ENCODE results near the gene VARS1.

The VARS1 gene

DNA sequence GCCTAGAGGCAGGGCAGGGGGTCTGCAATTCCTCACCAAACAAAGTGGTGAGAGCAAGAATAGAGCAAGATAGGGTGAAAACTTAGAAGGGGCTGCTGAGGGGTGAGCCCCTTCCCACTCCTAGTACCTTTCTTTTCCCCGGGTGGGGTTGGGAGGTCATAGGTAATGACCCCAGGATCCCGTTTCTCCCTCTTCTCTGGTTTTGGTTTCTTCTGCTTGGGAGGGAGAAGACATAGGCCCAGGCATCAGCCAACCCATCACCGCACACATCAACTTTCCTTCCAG, 3.5 kb downstream of the VARS1 start:
- no peak for DNase-seq

DNA sequence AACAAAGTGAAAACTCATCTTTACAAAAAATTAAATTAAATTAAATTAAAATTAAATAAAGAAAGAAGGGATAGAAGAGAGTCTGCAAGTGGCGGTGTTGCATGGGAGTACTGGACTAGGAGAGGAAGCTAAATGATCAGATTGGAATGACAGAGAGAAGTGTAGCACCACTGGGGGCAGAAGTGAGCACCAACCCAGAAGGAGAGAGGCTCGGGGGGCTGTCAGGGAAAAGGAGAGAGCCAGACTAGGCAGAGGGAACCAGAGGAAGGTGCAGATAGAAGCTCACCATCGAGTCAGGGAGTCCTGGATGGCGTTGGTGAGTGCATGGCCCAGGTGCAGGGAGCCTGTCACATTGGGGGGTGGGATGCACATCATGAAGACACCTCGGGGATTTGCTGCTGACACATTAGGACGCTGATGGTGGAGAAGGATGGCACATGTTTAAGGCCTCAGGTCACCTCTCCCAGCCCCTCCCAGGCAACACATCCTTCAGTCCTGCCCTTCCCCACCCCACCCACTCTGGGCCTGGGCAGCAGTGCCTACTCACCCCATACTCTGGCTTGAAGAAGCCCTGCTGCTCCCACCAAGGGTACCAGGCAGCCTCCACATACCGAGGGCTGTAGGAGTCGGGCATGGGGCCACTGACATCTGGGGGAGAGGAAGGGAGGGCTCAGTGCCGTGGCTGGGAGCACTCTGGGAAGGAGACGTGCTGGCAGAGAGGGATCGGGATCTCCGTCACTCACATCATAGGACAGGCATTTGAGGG, 4.0 kb downstream of the VARS1 start:
- peak; percentile 26 for DNase-seq

DNA sequence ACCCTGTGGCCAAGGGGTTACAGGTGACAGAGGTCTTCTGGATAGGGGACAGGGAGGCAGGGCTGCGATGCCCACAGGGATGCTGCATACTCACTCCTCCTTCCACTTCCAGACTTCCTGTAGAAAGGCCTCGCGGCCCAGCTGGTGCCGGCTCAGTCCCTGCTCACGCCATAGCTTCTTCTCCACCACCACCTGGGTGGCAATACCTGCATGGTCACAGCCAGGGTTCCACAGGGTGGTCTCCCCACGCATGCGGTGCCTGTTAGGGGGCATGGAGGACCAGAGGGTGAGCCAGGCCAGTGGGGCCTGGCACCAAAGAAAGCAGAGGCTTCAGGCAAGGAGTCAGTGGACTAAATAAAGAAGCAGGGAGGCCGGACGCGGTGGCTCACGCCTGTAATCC, 10.1 kb downstream of the VARS1 start:
- DNase-seq = no peak

DNA sequence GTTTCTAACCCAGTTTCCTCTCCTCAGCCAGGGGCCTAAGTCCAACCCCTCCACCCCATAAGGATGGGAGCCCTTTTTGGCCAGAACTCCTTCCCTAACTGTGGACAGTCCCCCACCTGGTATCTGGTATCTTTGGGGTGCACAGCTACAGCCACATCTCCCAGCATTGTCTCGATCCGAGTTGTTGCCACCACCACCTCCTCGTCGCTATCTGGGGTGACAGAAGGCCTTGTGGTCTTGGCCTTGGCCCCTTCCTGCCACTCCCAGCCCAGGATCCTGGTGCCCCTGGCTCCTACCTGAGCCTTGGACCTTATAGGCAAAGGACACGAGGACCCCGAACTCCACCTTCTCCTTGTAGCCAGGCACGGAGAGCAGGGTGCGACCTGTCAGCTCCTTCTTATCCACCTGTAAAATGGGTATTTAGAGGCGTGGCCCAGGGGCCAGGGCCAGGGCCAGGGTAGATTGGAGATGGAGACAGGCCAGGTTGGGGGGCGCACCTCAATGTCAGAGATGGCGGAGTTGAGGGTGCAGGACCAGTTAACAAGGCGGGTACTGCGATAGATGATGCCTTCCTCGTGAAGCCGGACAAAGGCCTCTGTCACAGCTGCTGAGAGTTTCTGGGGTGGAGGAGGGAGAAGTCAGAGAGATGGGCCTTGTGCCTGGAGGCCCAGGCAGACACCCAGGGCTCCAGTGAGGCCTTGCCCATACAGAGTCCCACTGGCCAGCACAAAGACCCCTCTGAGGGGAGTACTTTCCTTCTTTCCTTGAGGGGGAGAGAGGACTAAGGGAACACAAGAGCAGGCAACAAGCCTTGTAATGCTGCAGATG, 11.2 kb downstream of the VARS1 start:
- DNase-seq = no peak

DNA sequence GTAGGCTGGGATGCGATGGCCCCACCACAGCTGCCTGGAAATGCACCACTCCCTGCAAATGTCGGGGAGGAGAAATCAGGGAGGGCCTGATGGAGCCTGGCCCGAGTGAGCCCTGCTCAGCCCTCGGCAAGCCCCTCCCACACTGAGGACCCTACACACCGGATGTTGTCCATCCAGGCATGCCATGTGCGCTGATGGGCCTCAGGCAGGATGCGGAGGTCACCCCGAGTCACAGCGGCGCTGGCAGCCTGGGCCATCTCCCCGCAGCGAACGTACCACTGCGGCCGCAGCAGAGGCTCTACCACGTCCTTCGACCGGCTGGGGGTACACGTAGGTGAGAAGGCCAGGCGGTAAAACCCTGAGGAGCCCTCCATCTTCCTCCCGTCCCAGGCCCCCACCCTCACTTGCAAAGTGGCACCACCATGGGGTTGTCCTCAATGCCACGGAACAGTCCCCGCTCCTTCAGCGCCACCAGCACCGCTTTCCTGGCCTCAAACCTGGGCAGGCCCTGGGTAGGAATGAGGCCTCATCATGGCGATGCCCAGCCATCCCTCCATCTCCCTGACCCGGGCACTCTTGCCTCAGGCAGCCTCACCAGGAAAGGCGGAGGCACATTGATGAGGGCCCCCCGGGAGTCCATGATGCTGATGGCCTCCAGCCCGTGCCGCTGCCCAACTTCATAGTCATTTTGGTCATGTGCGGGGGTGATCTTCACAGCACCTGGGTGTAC, 13.3 kb downstream of the VARS1 start:
- no peak for DNase-seq

DNA sequence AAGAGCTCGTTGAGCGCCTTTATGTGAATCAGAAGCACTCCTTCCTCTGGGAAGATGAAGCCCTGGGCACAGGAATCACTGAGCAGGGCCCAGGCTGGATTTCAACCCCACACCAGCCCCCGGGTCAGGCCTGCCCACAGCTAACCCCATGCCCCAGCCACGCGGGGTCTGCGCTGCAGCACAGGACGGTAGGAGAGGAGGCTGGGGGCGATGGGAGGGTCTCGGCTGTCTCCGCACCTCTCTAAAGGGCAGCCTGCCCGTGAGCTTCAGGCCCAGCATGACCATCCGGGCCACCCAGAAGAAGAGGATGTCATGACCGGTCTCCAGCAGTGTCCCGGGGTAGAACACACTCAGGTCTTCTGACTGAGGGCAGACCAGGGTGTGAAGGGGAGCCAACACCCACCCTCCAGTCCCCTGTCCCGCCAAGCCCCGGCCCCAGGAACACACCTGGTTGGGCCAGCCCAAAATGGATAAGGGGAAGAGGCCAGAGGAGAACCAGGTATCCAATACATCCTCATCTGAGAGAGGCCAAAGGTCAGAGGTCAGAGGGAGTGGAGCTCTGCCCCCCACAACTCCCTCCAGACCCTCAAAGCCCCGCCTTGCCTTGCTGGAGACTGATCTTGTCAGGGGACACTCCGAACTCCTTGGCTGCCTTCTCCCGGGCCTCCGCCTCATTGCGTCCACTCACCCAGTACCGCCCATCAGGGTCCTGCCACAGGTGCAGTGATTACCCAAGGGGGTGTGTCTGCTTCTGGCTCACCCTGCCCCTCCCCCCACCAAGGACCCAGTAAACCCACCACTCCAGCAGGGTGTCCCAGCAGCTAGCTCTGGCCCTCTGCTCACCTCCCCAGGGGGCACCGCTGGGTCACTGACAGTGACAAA, 14.1 kb downstream of the VARS1 start:
- no peak for DNase-seq

DNA sequence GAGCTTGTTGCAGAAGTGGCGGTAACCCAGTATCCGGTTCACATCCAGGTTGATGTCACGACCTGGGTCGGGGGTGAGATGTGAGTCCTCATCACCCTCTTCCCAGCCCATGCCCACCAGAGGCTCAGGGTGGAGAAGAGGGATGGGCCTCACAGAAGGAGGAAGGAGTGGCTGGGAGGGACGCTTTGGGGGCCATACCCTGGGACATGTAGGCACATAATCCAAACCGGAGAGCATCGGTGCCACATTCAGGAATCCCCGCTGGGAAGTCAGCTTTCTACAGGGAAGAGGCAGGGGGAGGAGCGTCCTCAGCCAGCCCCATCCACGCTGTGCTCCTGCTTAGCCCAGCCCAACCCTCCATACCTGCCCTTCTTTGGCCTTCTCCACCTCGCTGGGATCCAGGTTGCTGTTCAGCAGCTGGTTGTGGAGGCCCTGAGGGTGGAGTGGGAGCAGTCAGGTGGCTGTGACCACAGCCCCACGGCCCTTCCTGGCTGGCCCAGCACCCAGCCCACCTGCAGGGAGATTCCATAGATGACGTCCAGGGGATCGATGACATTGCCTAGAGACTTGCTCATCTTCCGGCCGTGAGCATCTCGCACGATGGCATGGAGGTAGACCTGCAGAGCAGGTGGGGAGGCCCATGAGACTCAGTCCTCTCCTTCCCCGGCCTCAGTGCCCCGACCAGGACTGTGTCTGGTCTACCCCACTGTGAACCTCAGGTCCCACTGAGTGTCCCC, 14.9 kb downstream of the VARS1 start:
- DNase-seq = no peak

DNA sequence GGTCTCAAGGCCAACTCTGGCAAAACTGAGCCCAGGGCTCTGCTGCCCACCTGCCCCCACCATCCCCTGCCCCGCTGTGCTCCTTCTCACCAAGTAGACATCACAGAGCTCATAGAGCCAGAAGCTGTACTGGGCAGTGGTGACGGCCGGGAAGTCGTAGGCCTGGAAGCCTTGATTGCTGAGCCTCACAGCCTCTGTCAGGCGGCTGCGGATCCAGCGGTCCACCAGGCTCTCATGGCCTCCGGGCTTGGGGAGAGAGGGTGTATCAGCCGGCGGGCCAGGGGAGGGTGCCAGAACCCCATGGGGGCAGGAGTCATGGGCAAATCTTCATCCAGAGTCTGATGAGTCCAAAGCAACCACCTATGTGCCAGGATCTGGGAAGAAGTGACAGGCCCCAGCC, 15.6 kb downstream of the VARS1 start:
- no peak for DNase-seq

DNA sequence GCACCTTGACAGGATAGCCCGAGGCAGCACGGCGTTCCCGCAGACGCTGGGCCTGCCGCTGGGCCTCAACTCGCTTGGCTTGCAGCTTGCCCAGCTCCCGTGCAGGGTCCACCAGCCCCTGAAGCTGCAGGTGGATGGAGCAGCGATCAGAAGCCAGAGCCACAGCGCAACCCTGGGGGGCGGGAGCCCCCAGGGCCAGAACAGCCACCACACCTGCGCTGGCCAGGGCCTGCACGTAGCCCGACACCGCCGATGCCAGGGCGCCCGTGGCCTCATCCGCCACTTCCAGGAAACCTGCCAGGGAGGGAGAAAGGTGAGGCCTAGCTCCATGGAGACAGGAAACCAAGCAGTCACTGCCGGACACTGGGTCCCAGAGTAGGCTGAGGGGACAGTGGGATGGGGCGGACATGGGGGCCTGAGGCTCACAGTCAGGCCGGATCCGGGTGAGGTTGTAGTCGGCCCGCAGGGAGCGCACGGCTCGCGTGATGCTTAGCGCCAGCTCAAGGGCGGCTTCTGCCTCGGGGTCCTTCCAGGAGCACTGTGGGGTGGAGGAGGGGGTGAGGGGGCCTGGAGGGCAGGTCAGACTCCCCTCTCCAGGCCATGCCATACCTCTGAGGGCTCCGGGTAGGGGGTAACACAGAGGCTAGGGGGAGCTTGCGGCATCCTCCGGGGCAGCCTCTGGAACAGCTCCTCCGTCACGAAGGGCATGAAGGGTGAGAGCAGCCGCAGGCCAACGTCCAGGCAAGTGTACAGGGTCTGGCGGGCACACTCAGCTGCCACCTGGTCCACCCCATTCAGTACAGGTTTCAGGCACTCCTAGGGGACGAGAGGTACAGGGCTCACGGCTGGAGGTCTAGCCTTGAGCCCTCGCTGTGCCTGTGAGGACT, 16.3 kb downstream of the VARS1 start:
- DNase-seq = no peak

DNA sequence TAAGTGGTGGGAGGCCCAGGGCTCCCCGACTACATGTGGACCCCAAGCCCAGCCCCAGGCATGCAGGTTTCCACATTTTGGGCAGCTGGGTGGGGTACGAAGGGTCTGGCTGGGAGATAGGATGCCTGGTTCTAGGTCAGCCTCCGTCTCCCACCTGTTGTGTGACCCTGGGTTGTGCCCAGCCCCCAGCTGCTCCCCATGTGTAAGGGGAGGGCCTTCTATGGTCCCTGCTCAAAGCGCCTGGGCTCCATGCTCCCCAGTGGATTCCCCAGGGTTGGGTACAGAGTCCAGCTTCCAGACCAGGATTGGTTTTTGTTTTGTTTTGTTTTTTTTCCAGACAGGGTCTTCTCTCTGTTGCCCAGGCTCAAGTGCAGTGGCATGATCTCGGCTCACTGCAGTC, 17.4 kb downstream of the VARS1 start:
- no peak for DNase-seq

DNA sequence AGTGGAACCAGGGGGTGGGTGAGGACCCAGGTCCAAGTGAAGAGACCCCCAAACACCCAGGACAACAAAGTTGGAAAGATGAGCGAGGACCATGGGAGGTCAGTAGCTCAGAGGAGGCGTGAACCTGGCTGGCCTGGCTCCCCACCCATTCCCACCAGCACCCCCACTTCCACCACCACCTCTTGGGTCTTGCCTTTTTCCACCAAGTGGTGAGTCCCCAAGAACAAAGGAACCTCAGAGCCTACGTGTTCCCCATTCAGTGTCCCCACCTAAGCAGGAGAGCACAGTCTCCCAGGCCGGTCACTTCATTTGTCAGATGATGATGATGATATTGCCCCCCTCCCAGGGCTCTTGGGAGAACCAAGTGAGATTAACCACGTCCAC, 17.9 kb downstream of the VARS1 start:
- DNase-seq = no peak

DNA sequence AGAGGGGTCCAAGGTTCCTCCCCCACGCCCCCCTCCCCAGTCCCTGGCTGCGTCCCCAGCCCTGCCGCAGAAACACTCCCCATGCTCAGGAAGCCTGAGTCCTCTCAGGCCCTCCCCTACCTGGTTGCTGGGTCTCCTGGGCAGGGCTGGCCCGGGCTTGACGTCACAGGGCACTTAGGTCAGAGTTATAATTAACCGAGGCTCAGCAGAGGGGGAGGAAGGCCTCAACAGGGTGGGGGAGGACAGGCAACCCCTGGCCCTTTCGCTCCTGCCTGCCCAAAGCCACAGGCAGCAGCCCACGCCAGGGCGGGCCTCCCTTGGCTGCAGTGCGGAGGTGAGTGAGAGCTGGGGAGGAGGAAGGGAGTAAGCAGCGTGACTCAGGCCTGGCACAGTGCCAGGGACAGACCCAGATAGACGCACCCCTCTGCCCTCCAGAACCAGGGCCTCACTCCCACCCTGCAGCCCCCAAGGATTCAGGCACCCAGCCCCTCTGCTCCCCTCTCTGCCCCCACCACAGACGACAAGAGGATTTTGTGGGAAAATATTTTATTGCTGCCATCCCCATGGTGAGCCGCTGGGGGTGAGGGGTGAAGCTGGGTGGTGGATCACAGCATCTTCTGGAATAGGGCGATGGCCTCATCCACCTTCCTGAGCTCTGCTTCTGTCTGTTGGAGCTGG, 18.4 kb downstream of the VARS1 start, which contains the start of gene VWA7:
Gene VWA7, minus strand, starts transcription at position 340 of the 678 bp plus-strand sequence. CDS start 549 bp downstream, outside the sequence.
- DNase-seq = peak; percentile 46

DNA sequence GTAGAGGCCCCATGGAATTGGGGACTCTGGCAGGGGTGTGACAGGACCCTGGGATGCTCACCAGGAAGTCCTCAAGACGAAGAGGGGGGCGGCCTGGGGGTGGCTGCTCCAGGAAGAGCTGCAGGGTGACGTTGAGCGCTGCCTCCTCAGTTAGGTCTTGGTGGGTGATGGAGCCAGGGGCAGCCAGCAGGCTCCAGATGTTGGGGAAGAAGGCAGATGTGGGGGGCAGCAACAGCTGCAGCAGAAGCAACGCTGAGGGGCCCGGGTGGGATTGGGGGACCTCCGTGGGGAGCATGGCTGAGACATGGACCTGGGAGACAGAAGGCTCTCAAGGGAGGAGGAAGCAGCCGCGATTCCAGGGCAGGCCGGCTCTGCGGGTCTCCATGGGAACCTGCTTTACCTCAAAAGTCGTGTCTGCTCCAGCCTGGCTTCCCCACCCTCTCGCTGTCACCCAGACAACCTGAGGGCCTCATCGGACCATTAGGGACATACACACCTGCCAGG, 19.0 kb downstream of the VARS1 start:
- peak; percentile 46 for DNase-seq

DNA sequence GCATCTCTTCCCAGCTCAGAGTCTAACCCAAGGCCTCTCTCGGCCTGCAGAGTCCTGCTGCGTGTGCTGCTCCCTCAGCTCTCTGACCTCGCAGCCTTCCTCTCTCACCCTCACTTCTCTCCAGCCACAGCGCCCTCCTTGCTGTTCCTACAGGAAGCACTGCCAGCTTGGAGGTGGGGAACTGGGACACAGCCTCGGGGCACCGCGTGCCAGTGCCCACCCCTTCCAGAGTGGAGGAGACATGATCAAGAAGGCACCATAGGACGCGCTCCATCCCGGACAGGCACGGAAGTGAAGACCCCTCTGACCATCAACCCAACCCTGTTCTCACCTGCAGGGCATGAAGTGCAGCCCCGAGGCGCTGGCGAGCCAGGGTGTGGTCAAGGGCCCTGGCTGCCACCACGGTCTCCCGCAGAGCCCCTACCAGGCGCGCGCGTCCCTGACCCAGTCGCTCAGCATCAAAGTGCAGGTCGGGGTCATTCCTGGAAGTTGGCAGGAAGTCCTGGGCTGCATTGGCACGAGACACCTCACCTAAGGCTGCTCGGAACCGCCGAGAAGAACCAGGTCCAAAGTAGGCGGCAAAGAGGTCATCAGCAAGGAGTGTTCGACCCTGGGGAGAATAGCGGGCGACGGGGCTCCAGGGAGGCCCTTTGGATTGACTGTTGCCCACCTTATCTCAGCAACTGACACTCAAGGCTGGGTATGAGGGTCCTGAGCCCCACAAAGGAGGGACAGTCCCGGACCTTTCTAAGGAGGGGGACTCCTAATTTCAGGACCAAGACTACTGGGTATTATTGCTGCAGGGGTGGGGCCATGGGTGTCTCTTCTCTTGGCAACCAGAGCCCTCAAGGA, 19.7 kb downstream of the VARS1 start:
- no peak for DNase-seq

DNA sequence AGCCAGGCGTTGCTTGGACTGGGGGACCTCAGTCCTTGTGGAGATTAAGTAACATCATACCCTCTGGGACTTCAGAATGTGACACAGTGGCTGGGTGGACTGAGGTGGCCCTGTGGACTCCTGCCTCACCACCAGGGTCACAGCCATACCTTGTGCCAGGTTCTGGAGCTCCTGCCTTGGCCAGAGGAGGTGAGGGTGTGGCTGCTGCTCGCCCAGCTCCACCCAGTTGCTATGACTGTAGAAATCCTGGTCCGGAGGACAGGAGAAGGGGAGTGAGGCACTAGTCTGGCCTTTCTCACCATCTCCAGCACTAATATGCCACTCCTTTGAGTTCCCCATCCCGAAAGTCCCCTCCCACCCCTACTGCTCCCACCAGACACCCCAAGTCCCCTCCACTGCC, 20.4 kb downstream of the VARS1 start:
- DNase-seq = no peak

DNA sequence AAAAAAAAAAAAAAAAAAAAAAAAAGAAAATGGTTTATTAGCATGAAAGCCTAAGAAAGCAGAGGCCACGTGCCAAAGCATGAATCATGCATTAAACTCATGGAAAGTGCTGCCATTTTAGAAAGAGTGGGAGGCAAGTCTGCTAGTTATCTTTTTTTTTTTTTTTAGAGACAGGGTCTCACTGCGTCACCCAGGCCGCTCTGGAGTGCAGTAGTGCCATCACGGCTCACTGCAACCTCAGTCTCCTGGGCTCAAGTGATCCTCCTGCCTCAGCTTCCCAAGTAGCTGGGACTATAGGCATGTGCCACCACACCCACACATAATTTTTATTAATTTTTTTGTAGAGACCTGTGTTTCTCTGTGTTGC, 23.6 kb downstream of the VARS1 start:
- no peak for DNase-seq

DNA sequence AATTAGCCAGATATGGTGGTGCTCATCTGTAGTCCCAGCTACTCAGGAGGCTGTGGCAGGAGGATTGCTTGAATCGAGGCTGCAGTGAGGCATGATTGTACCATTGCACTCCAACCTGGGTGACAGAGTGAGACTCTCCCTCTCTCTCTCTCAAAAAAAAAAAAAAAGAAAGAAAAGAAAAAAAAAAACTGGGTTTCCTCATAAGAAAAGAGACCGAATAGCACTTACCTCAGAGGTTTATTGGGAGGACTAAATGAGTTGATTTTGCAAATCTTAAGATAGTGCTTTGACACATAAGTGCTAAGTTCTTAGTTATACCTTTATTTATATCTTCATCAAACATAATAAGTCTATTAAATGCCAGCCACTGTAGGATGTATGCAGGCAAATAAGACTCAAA, 24.7 kb downstream of the VARS1 start:
- no peak for DNase-seq

DNA sequence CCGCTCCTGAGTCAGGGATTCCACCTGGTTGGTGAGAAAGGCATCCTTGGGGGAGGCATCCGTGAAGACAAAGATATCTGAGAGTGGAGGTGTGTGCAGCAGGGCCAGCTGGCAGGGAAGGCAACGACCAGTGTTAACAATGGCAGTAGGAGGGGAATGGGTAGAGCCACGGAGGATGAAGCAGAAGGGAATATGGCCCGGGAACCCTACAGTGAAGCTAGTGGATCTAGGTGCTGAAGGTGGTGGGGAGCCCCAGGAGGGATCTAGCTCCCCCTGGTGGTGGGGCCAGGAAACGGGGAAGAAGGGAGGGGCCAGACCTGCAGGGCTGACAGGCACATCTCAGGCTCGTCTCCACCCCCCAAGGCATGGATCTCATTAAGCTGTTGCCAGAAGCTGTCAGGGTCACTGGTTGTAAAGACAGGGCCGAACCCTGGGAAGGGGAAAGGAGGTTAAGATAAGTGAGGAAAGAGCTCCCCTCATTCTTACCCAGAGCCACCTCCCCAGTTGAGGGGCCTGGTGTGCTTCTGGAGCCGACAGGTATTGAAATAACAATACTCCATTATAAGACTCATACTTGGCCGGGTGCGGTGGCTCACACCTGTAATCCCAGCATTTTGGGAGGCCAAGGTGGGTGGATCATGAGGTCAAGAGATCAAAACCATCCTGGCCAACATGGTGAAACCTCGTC, 25.7 kb downstream of the VARS1 start:
- peak; percentile 24 for DNase-seq
